ENCODE results near the gene ABI3BP. TPM values are rescaled to one million over a fixed set of nuclear protein-coding genes. Genes with fewer than 3 reads are reported as not detected.
"Not testable (repeated sequence)": the region's sequence is repeated elsewhere in the genome, so short reads cannot be mapped to it uniquely, and the experiment has no call there.

ABI3BP gene
- polyA plus RNA-seq, 6 donors from 2014 or later = 0.08 to 0.09 TPM; not detected in 4

DNA sequence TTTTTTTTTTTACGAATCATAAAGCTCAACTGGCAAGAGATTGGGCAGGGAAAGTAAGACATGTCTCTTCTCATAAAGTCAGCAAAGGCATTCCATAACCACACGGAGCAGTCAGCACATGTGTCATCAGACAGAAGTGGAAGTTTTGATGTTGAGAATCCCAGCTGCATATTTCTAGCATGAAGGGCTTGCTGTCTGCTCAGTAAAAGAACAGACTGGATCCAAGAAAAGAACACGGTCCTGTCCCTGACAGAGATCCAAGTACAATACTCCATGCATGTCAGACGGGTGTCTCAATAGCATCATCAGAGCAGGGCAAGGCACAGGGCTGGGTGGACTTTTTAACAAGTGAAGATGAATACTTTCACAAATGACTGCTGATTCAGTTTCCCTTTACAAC lies 38.2 kb downstream of the ABI3BP start:
- DNase-seq (no peak), ATAC-seq (ENCODE audit: low read depth in 2 of 2) (no peak)
- Mint-ChIP-seq H3K4me1 (no peaks in the 10 kb centered on the region), H3K36me3 (peaks cover 0 to 3% of the 10 kb centered on the region in 2 donors), H3K27me3 (no peaks in the 10 kb centered on the region), H3K27ac (no peak overlapping the region), H3K4me3 (no peak overlapping the region), H3K9me3 (peaks cover 2 to 11% (median 7%) of the 10 kb centered on the region in 7 donors)

DNA sequence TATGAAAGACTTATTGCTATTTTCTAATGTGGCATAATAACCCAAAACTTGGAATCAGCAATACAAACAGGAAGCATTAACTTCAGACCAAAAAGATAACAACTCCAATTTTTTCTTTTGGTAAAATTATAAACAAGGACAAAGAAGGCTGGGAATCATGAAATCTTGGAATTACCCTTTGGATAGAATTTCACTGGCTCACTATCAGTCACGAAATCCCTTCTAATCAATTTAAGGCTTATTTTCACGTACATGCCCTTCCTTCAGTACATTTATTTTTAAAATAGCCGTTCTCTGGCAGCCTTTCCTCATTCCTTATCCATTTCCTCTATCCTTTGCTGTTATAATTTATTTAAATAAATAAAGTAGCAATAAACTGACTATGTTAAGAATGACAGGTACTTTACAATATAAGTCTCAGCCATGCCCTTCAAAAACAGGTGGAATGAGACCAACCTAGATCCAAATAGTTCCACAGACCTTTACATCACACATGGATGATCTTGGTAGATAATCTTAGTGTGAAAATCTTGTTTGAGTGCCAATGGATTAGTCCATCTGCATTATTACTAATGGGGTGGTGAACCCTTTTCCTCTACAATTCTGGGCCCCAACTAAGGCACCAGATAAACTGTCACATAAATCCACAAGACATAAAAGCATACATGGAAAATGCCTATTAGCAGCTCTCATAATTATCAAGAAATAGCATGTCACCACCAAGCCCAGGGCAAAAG lies 38.9 kb downstream of the ABI3BP start:
- Mint-ChIP-seq H3K36me3 (no peaks in the 10 kb centered on the region), H3K27ac (no peak overlapping the region), H3K4me1 (no peaks in the 10 kb centered on the region), H3K9me3 (peaks cover 0 to 6% (median 4%) of the 10 kb centered on the region in 7 donors), H3K4me3 (no peak overlapping the region), H3K27me3 (no peaks in the 10 kb centered on the region)
- ATAC-seq (ENCODE audit: low read depth in 2 of 2) (no peak), DNase-seq (no peak)

DNA sequence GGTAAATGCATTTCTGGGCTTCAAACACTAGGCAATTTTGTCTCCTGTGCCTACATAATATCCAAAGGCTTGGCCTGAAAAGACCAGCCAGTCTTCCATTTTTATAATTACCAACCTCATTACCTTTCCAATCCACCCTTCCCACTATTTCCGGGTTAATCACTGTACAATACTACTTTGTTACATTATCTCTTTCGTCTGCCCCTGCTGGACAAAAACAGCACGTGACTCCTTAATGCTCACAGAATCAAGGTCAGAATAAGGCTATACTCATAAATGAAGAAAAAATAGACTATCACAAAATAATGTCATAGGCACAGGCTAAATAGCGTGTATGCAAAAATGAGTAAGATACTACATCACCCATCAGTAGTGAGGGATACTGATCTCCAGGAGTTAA lies 40.1 kb downstream of the ABI3BP start:
- no peaks in the 10 kb centered on the region for H3K9me3 Mint-ChIP-seq
- ATAC-seq (ENCODE audit: low read depth in 2 of 2) (no peak), DNase-seq (no peak)
- H3K27ac Mint-ChIP-seq = no peak overlapping the region
- no peaks in the 10 kb centered on the region for H3K4me1 Mint-ChIP-seq
- H3K36me3 Mint-ChIP-seq = no peaks in the 10 kb centered on the region
- no peak overlapping the region for H3K4me3 Mint-ChIP-seq
- no peaks in the 10 kb centered on the region for H3K27me3 Mint-ChIP-seq

DNA sequence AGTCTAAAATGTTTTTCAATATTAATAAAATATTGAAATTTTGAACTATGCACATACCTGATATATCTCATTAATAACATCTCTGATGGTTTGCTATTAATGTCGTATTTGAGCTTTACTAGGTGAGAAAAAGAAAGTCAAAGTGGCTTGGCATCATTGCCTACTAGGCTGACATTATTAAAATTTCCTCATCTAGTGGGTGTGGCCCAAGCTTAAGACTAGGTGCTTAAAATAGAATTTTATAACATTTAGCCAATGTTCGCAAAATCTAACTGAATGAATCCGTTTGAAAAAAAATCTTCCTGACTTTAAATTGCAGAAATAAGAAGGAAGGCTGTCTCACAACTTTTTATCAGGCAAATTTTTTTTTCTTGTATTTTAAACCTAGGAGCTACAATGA lies 46.1 kb downstream of the ABI3BP start:
- ATAC-seq (ENCODE audit: low read depth in 2 of 2) (no peak), DNase-seq (no peak)
- Mint-ChIP-seq H3K4me1 (no peaks in the 10 kb centered on the region), H3K4me3 (no peak overlapping the region), H3K9me3 (no peaks in the 10 kb centered on the region), H3K36me3 (no peaks in the 10 kb centered on the region), H3K27ac (no peak overlapping the region), H3K27me3 (no peaks in the 10 kb centered on the region)

DNA sequence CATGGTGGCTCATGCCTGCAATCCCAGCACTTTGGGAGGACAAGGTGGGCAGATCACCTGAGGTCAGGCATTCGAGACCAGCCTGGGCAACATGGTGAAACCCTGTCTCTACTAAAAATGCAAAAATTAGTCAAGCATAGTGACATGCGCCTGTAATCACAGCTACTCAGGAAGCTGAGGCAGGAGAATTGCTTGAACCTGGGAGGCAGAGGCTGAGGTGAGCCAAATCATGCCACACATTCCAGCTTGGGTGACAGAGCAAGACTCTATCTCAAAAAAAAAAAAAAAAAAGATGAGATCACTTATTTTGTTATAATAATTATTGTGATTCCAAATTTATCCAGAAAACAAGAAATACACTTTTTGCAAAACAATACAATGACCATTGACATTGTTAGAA lies 47.1 kb downstream of the ABI3BP start:
- not testable (repeated sequence) for H3K27me3 Mint-ChIP-seq, H3K36me3 Mint-ChIP-seq, H3K9me3 Mint-ChIP-seq

DNA sequence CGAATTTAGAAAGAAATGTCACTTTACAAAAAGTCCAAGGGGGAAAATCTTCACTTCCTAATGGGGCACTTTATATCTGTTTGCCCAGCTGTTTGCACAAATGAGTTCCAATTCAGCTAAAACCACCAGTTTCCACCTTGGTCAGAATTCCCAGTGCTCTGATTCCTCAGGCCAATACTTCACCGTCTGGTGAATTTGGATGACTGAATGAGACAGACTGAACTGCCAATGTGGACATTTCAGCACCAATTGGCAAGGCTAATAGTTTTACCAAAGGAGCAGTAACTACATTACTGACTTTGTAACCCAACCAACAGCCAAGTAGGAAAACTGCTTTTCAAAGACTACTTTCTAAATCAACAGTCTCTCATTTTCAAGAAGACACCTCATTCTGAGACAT lies 51.8 kb downstream of the ABI3BP start:
- no peak overlapping the region for H3K27ac Mint-ChIP-seq
- ATAC-seq (ENCODE audit: low read depth in 2 of 2) (no peak), DNase-seq (no peak)
- no peaks in the 10 kb centered on the region for H3K4me1 Mint-ChIP-seq
- H3K27me3 Mint-ChIP-seq = no peaks in the 10 kb centered on the region
- no peaks in the 10 kb centered on the region for H3K36me3 Mint-ChIP-seq
- peaks cover 0 to 1% (median 0%) of the 10 kb centered on the region in 7 donors for H3K9me3 Mint-ChIP-seq
- no peak overlapping the region for H3K4me3 Mint-ChIP-seq

More for the DNA sequence above, 47.1 kb downstream of the ABI3BP start:
- not testable (repeated sequence) for ATAC-seq (ENCODE audit: low read depth in 2 of 2); H3K4me1 Mint-ChIP-seq; H3K27ac Mint-ChIP-seq; H3K4me3 Mint-ChIP-seq; DNase-seq

DNA sequence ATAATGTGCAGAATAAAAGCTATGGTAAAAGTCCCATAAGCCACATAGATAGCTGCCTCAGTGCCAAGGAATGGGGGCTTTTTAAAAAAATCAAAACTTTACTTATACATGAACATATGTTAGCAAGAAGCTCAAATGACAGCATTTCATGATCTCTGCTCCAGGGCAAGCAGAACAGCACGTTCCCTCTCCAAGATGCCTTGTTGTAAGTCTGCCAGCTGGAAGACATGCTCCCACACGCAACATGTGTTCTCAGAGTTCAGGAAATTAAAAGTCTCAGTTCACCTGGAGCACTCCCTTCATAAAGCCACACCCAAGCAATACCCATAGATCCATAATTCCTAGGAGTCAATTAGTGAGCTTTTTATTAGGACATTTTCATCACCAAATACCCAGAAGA lies 52.2 kb downstream of the ABI3BP start:
- ATAC-seq (ENCODE audit: low read depth in 2 of 2) (no peak), DNase-seq (no peak)
- no peaks in the 10 kb centered on the region for H3K27me3 Mint-ChIP-seq
- H3K9me3 Mint-ChIP-seq = peaks cover 0 to 1% (median 0%) of the 10 kb centered on the region in 7 donors
- no peak overlapping the region for H3K4me3 Mint-ChIP-seq
- no peaks in the 10 kb centered on the region for H3K4me1 Mint-ChIP-seq
- no peaks in the 10 kb centered on the region for H3K36me3 Mint-ChIP-seq
- H3K27ac Mint-ChIP-seq = no peak overlapping the region

DNA sequence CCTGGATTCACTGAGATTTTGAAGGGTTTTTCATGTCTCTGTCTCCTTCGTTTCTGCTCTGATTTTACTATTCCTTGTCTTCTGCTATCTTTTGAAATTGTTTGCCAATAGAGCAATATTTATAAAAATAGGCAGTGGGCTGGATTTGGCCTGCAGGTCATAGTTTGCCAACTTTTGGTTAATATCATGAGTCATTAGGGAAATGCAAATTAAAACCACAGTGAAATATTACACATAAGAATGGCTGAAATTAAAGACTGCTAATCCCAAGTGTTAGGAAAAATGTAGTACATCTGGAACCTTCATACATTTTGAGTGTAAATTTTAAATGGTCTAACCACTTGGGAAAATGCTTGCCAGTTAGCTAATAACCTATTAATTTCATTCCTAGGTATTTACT lies 56.3 kb downstream of the ABI3BP start:
- Mint-ChIP-seq H3K9me3 (peaks cover 0 to 6% (median 1%) of the 10 kb centered on the region in 7 donors), H3K4me3 (no peak overlapping the region), H3K27ac (no peak overlapping the region), H3K36me3 (no peaks in the 10 kb centered on the region), H3K27me3 (no peaks in the 10 kb centered on the region), H3K4me1 (no peaks in the 10 kb centered on the region)
- no peak for DNase-seq
- ATAC-seq (ENCODE audit: low read depth in 2 of 2) = no peak

DNA sequence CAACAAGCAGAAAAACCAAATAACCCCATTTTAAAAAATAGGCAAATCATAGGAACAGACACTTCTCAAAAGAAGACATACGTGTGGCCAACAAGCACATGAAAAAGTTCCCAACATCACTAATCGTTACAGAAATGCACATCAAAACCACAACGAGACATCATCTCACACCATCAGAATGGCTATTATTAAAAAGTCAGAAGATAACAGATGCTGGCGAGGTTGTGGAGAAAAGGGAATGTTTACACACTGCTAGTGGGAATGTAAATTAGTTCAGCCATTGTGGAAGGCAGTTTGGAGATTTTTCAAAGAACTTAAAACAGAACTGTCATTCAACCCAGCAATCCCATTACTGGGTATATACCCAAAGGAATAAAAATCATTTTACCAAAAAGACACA lies 60.7 kb downstream of the ABI3BP start:
- DNase-seq = no peak
- H3K9me3 Mint-ChIP-seq = peaks cover 0 to 6% (median 4%) of the 10 kb centered on the region in 7 donors
- no peak overlapping the region for H3K27ac Mint-ChIP-seq
- no peak for ATAC-seq (ENCODE audit: low read depth in 2 of 2)
- H3K36me3 Mint-ChIP-seq = no peaks in the 10 kb centered on the region
- H3K4me1 Mint-ChIP-seq = no peaks in the 10 kb centered on the region
- H3K4me3 Mint-ChIP-seq = no peak overlapping the region
- no peaks in the 10 kb centered on the region for H3K27me3 Mint-ChIP-seq

DNA sequence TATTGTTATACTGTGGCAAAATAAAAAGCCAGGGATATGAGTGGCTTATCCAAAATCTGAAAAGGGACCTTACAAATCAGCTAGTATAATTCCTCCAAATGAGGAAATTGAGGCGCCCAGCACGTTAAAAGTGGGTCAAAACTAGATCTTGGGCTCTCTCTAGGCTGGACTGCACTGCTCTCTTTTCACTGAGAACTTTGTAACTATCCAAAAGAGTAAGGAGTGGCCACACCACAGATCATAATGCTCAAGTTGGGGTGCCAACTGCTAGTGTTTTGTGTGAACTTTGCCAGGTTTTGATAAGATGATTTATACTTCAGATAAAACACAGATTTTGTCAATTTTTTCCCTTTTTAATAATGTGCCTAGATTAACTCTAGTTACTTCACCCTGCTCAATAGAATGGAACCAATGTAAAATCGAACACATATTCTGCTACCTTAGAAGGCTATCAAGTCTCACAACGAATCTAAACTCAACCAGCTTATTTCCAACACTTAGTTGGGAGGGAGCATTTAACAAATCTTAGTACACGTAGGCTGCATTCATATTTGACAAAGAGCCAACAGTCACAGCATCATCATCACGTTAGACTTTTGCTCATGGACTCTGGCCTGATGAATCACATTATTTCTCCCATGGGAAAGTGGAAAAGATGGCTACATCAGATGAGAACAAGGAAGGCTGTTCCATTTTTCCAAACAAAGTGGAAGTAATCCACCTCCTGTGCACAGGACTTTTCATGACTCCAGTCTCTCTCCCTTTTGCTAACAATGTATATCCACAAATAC lies 64.4 kb downstream of the ABI3BP start:
- H3K36me3 Mint-ChIP-seq = no peaks in the 10 kb centered on the region
- ATAC-seq (ENCODE audit: low read depth in 2 of 2) = no peak
- H3K27ac Mint-ChIP-seq = no peak overlapping the region

DNA sequence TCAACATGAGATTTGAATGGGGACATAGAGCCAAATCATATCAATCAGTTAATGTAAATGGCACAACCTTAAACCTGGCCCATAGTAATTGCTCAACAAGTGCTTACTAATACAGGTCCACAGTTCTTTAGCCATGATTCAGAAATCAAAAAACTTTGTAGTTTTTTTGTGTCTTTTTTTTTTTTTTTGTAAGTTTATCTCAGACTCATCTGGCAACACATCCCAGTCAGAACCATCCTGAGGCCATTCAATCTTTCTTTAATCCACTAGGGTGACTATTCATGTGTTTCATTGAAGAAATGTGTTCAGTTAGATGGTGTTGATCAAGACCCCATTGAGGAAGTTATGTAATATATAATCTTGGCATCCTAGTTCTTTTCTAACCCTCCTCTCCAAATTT lies 65.4 kb downstream of the ABI3BP start:
- ATAC-seq (ENCODE audit: low read depth in 2 of 2) = no peak
- no peaks in the 10 kb centered on the region for H3K36me3 Mint-ChIP-seq

More for the DNA sequence above, 64.4 kb downstream of the ABI3BP start:
- no peak for DNase-seq
- Mint-ChIP-seq H3K4me3 (no peak overlapping the region), H3K4me1 (no peaks in the 10 kb centered on the region), H3K27me3 (no peaks in the 10 kb centered on the region), H3K9me3 (peaks cover 0 to 8% (median 1%) of the 10 kb centered on the region in 7 donors)

DNA sequence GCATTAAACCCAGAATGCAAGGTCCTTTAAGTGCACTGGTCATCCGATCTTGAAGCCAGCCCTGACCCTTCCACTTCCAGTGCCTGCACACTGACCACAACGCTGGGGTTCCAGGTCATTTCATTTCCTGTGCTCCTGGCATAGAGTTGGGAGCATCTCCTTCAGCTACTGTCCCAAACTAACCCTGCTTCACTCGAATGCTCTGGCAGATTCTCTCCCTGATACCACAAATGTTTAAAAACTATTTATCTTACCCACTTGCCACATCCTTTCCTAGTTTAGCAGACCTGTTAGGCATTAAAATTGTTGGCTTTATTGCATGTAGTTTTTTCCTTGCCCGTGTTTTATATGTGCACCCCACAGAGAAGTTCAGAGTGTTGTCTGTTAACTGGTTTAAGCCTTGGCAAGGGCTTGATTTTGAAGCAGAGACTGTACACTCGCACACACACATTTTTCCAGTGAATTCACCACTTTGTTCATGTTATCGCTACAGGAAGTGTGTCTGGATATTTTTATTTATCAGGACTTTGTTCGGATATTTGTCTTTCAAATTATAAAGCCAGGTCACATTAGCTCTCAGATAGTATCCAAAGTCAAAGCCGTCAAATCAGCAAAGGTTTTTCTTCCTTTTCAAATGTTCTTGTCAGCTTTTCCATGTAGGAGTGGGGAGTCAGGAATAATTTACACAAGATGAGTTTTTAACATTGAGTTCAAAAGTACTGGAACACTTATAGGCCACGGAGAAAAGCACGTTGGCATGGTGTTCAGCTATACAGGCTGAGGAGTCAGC lies 77.3 kb downstream of the ABI3BP start:
- Mint-ChIP-seq H3K4me3 (no peak overlapping the region), H3K27me3 (no peaks in the 10 kb centered on the region), H3K9me3 (peaks cover 0 to 4% (median 0%) of the 10 kb centered on the region in 7 donors), H3K27ac (no peak overlapping the region), H3K4me1 (no peaks in the 10 kb centered on the region), H3K36me3 (no peaks in the 10 kb centered on the region)
- DNase-seq = no peak
- no peak for ATAC-seq (ENCODE audit: low read depth in 2 of 2)

More for the DNA sequence above, 65.4 kb downstream of the ABI3BP start:
- H3K4me1 Mint-ChIP-seq = no peaks in the 10 kb centered on the region
- no peak overlapping the region for H3K4me3 Mint-ChIP-seq
- peaks cover 0 to 8% (median 1%) of the 10 kb centered on the region in 7 donors for H3K9me3 Mint-ChIP-seq
- H3K27ac Mint-ChIP-seq = no peak overlapping the region
- no peak for DNase-seq
- H3K27me3 Mint-ChIP-seq = peaks cover 0 to under 1% (median 0%) of the 10 kb centered on the region in 3 donors

DNA sequence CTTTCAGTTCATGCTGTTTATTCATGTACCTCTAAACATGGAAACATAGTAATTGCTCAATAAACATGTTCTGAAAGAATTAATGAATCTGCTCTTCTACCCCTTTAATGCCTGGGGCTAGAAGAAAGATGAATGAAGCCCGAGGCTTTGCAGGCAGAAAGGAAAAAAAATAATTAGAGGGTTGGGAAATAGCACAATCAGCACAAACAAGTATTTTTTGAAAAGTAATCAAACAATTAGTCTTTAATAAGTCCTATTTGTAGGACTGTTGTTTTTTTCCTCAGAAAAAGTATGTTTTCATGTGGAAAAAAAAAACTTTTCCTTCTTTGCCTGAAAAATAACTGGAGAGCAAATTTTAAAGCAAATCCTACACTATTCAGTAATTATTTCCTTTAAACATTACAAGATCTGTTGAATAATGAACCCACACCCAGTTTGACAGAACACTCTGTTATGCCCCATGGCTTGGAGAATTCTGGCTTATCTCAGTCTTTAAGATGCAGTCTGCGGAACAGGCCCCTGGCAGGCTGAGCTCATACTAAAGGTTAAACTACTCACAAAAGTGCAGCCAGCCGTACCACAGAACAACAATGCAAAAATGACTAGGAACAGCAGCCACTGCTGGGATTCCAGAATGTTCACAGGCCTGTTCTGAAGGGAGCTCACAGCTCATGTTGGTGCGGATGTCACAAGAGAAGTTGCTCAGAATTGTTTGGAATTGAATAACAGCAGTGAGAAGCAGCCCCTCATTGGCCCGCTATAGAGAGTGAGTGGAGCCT lies 79.2 kb downstream of the ABI3BP start:
- H3K9me3 Mint-ChIP-seq = peaks cover 0 to 6% (median 3%) of the 10 kb centered on the region in 7 donors

More for the DNA sequence above, 79.2 kb downstream of the ABI3BP start:
- Mint-ChIP-seq H3K27ac (no peak overlapping the region), H3K4me1 (no peaks in the 10 kb centered on the region), H3K27me3 (no peaks in the 10 kb centered on the region), H3K36me3 (no peaks in the 10 kb centered on the region), H3K4me3 (no peak overlapping the region)
- DNase-seq (no peak), ATAC-seq (ENCODE audit: low read depth in 2 of 2) (no peak)
